NB4 (cell line): Measurements from ENCODE around the gene GABBR2.

Experiments used
- DNase-seq: peaks from one replicate; pipeline ENCODE4 v3.0.0; 2010; ENCODE audit warnings: low read depth
- H3K4me3 ChIP-seq: one replicate; pipeline ENCODE4 v1.5.1; 2011; ENCODE audit warnings: mild to moderate bottlenecking, low read depth, low read length, moderate library complexity
- CTCF ChIP-seq: IDR thresholded peaks from one replicate; pipeline ENCODE4 v1.5.1; 2012; ENCODE audit warnings: low read depth, low read length
- MAX ChIP-seq: IDR thresholded peaks from 2 replicates; pipeline ENCODE4 v1.6.1; 2011; ENCODE audit warnings: low read depth, low read length
- MYC ChIP-seq: IDR thresholded peaks from 2 replicates; pipeline ENCODE4 v1.6.1; 2011; ENCODE audit warnings: low read depth, low read length
- POLR2A ChIP-seq: IDR thresholded peaks from 2 replicates; pipeline ENCODE4 v1.6.1; 2011; ENCODE audit warnings: mild to moderate bottlenecking; ENCODE audit not compliant: insufficient read length; ENCODE audit errors: extremely low read depth

The GABBR2 gene

GRCh38 chr9:98368366-98369065 is 340.2 kb downstream of the GABBR2 start:
- no peak for DNase-seq
- H3K4me3 ChIP-seq: no peak overlapping the region
- no peak for TF ChIP-seq POLR2A

- TF ChIP-seq CTCF: no peak
- no peak for TF ChIP-seq MYC
- no peak for TF ChIP-seq POLR2A
- TF ChIP-seq MAX: no peak
- no peak for DNase-seq
- no peak overlapping the region for H3K4me3 ChIP-seq
Observed at GRCh38 chr9:98367923-98368322, 340.8 kb downstream of the GABBR2 start.

- no peak for DNase-seq
- TF ChIP-seq POLR2A (no peak), MYC (no peak), CTCF (no peak), MAX (no peak)
- no peak overlapping the region for H3K4me3 ChIP-seq
Observed at GRCh38 chr9:98367371-98367900, 341.3 kb downstream of the GABBR2 start.

- no peak overlapping the region for H3K4me3 ChIP-seq
- no peak for DNase-seq
- TF ChIP-seq POLR2A (no peak), CTCF (no peak), MAX (no peak), MYC (no peak)
Observed at GRCh38 chr9:98365781-98366180, 343.0 kb downstream of the GABBR2 start.

GRCh38 chr9:98365227-98365669 is 343.5 kb downstream of the GABBR2 start:
- no peak overlapping the region for H3K4me3 ChIP-seq
- TF ChIP-seq CTCF (peak; percentile 53), POLR2A (no peak)
- DNase-seq: peak; percentile 53

- DNase-seq: no peak
- no peak overlapping the region for H3K4me3 ChIP-seq
- TF ChIP-seq POLR2A: no peak
- no peak for TF ChIP-seq MYC
- no peak for TF ChIP-seq CTCF
- TF ChIP-seq MAX: no peak
Observed at GRCh38 chr9:98364086-98364485, 344.6 kb downstream of the GABBR2 start.
